ENCODE results near the gene C2CD4C. TPM values are rescaled to one million over a fixed set of nuclear protein-coding genes. Genes with fewer than 3 reads are reported as not detected.

Gene C2CD4C
- total and polyA plus RNA-seq, 10 of the 15 experiments (the other 5 are each of a cell fraction or from before 2014, with no cell fraction given), result not detected

- TF ChIP-seq YY1 (IDR thresholded peaks at IDR 0.05; ENCODE audit: low read depth, low read length), result no peak
- TF ChIP-seq ZBTB11 (CRISPR knock-in tag; IDR thresholded peaks at IDR 0.05), result no peak
Measured at GRCh38 chr19:399370-399769, 9.6 kb downstream of the C2CD4C start (continued).

GRCh38 chr19:398719-399118 lies 10.2 kb downstream of the C2CD4C start:
- no peaks in the 10 kb centered on the region for H4K20me1 ChIP-seq (ENCODE audit: control insufficient read depth, insufficient read depth)
- no TSS peak for BruUV-seq (replicated peaks)
- H3K9ac ChIP-seq (ENCODE audit: control insufficient read depth, insufficient read depth, low read length), result no peak overlapping the region
- no peak overlapping the region for H3K4me2 ChIP-seq (ENCODE audit: control insufficient read depth, insufficient read depth)
- no peak overlapping the region for H3K4me3 ChIP-seq
- no peak for FAIRE-seq
- intact Hi-C loops (cut with micrococcal nuclease; ENCODE audit: unreplicated experiment) (no loop called here), in situ Hi-C loops (cut with MboI) (no loop called here)
- no peak for ATAC-seq
- no peaks in the 10 kb centered on the region for H3K27me3 ChIP-seq (replicated peaks in 1 of 2; ENCODE audit: control insufficient read depth in 2 of 2, insufficient read depth in 2 of 2, low read length in 1 of 2)
- TF ChIP-seq RAD51 (IDR thresholded peaks at IDR 0.05) (no peak), MLLT1 (IDR thresholded peaks at IDR 0.05) (no peak), CREB1 (IDR thresholded peaks at IDR 0.05; ENCODE audit: low read depth) (no peak), RELA (IDR thresholded peaks at IDR 0.05; ENCODE audit: borderline replicate concordance, partially characterized antibody) (no peak), POU2F2 (IDR thresholded peaks at IDR 0.05; ENCODE audit: borderline replicate concordance, low read depth, low read length) (no peak), IKZF1 (conservative IDR thresholded peaks at IDR 0.05) (no peak), ATF3 (IDR thresholded peaks at IDR 0.05; ENCODE audit: borderline replicate concordance, extremely low read depth, low read depth, low read length) (no peak), NR2F1 (conservative IDR thresholded peaks at IDR 0.05) (no peak), IRF5 (IDR thresholded peaks at IDR 0.05; ENCODE audit: borderline replicate concordance) (no peak), BRCA1 (IDR thresholded peaks at IDR 0.05; ENCODE audit: low read depth, low read length) (no peak), YBX1 (IDR thresholded peaks at IDR 0.05) (no peak), ZNF217 (IDR thresholded peaks at IDR 0.05) (no peak)
- H2AFZ ChIP-seq (ENCODE audit: control insufficient read depth, low read depth, low read length), result no peak overlapping the region
- H3K9me3 ChIP-seq (replicated peaks; ENCODE audit: control insufficient read depth, insufficient read depth, low read length), result peaks cover 5% of the 10 kb centered on the region; the same call in 2 of the 3 replicates
- DNase-seq (ENCODE audit: low read depth, low spot score), result no peak
- no peaks in the 10 kb centered on the region for H3K36me3 ChIP-seq (ENCODE audit: control insufficient read depth in 2 of 2, insufficient read depth in 2 of 2, low read length in 1 of 2)
- H3K4me1 ChIP-seq (ENCODE audit: control insufficient read depth, insufficient read depth, low read length), result no peaks in the 10 kb centered on the region
- ChIA-PET SMC1A (ENCODE audit: uncharacterized antibody, unreplicated experiment) (no interaction called here), POLR2A (no interaction called here), RAD21 (ENCODE audit: unreplicated experiment) (no interaction called here), CTCF (no interaction called here)
- 67% methylated on average over 17 of the region's 17 CpGs for WGBS (ENCODE audit: insufficient coverage, insufficient replicate concordance, low lambda C conversion rate, missing lambda C conversion rate)
- H3K27ac ChIP-seq (ENCODE audit: control insufficient read depth, insufficient read depth), result no peak overlapping the region
- no peaks in the 10 kb centered on the region for H3K79me2 ChIP-seq (ENCODE audit: control insufficient read depth, insufficient read depth, low read length)
